Measurements from ENCODE around the gene TTLL11.

Gene TTLL11

GRCh38 chr9:121807823-121808278 is 285.3 kb downstream of the TTLL11 start:
- H3K79me2 ChIP-seq (ENCODE audit: control insufficient read depth, low read length): no peaks in the 10 kb centered on the region
- H3K4me3 ChIP-seq (ENCODE audit: low read length): no peak overlapping the region
- no peaks in the 10 kb centered on the region for H3K9me2 ChIP-seq (replicated peaks; ENCODE audit: control insufficient read depth, low read length)
- no peaks in the 10 kb centered on the region; the same call in 1 of the 2 replicates for H3K27me3 ChIP-seq (ENCODE audit: control insufficient read depth, low read length)
- H3F3A ChIP-seq (ENCODE audit: control insufficient read depth, insufficient read depth): no peaks in the 10 kb centered on the region
- H3K9me3 ChIP-seq (ENCODE audit: control insufficient read depth, insufficient read depth, low read length): no peaks in the 10 kb centered on the region
- no peaks in the 10 kb centered on the region for H3K4me1 ChIP-seq (ENCODE audit: control insufficient read depth, low read length)
- H3K4me2 ChIP-seq (ENCODE audit: low read length): no peak overlapping the region
- H4K20me1 ChIP-seq (ENCODE audit: control insufficient read depth, insufficient read depth, low read depth, low read length): no peaks in the 10 kb centered on the region
- no peak for TF ChIP-seq EZH2phosphoT487 (IDR thresholded peaks at IDR 0.05; ENCODE audit: borderline replicate concordance, low read length)
- H3K27ac ChIP-seq (ENCODE audit: low read depth, low read length): no peak overlapping the region
- H3K36me3 ChIP-seq (ENCODE audit: control insufficient read depth, low read length): no peaks in the 10 kb centered on the region

DNA sequence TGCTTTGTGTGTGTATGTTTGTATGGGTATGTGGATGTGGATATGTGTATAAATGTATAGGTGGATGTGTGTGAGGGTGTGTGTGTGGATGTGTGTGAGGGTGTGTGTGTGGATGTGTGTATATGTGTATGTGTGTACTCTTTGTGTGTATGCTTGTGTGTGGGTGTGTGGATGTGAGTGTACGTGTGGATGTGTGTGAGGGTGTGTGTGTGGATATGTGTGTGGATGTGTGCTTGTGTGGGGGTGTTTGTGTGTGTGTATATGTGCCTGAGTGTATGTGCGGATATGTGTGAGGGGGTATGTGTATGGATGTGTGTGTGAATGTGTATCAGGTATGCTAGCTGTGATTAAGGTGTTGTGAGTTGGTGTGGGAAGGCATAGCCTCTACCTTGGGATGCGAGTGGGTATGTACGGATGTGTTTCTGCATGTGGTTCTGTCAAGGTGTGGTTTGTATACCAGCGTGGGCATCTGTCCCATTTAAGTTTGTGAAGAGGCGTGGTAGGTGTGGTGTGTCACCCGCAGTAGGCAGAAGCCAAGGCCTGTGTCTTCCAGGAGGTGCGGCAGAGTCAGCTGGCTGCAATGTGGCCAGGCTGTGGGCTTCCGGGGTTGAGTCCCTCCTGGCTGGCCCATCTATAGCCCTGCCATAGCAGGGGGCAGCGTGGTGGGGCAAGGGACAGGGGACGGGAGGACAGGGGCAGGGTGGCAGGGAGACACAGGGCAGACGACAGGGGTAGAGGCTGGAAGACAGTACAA is 285.9 kb downstream of the TTLL11 start:
- H3K9me3 ChIP-seq (ENCODE audit: control insufficient read depth, insufficient read depth, low read length): no peaks in the 10 kb centered on the region
- H4K20me1 ChIP-seq (ENCODE audit: control insufficient read depth, insufficient read depth, low read depth, low read length): no peaks in the 10 kb centered on the region
- H3K4me1 ChIP-seq (ENCODE audit: control insufficient read depth, low read length): no peaks in the 10 kb centered on the region
- no peak for TF ChIP-seq CTCF (IDR thresholded peaks at IDR 0.05; ENCODE audit: low read depth, low read length, poor library complexity, severe bottlenecking)
- TF ChIP-seq EZH2phosphoT487 (IDR thresholded peaks at IDR 0.05; ENCODE audit: borderline replicate concordance, low read length): no peak
- H3K79me2 ChIP-seq (ENCODE audit: control insufficient read depth, low read length): no peaks in the 10 kb centered on the region
- no peaks in the 10 kb centered on the region for H3K9me2 ChIP-seq (replicated peaks; ENCODE audit: control insufficient read depth, low read length)
- H3K36me3 ChIP-seq (ENCODE audit: control insufficient read depth, low read length): no peaks in the 10 kb centered on the region
- H3K27me3 ChIP-seq (ENCODE audit: control insufficient read depth, low read length): peaks cover 5% of the 10 kb centered on the region; the same call in 1 of the 2 replicates
- H3K27ac ChIP-seq (ENCODE audit: low read depth, low read length): no peak overlapping the region
- H3F3A ChIP-seq (ENCODE audit: control insufficient read depth, insufficient read depth): no peaks in the 10 kb centered on the region
- H3K4me2 ChIP-seq (ENCODE audit: low read length): no peak overlapping the region
- H3K4me3 ChIP-seq (ENCODE audit: low read length): no peak overlapping the region

- H4K20me1 ChIP-seq (ENCODE audit: control insufficient read depth, insufficient read depth, low read depth, low read length): no peaks in the 10 kb centered on the region
- peaks cover 10% of the 10 kb centered on the region for H3K27me3 ChIP-seq (ENCODE audit: control insufficient read depth, low read length)
- H3K4me2 ChIP-seq (ENCODE audit: low read length): no peak overlapping the region
- no peak overlapping the region for H3K4me3 ChIP-seq (ENCODE audit: low read length)
- no peaks in the 10 kb centered on the region for H3K36me3 ChIP-seq (ENCODE audit: control insufficient read depth, low read length)
- H3K9me3 ChIP-seq (ENCODE audit: control insufficient read depth, insufficient read depth, low read length): no peaks in the 10 kb centered on the region
- H3K9me2 ChIP-seq (replicated peaks; ENCODE audit: control insufficient read depth, low read length): no peaks in the 10 kb centered on the region
- H3K79me2 ChIP-seq (ENCODE audit: control insufficient read depth, low read length): no peaks in the 10 kb centered on the region
- H3K4me1 ChIP-seq (ENCODE audit: control insufficient read depth, low read length): no peaks in the 10 kb centered on the region
- TF ChIP-seq CTCF (IDR thresholded peaks at IDR 0.05; ENCODE audit: low read depth, low read length, poor library complexity, severe bottlenecking) (no peak), EZH2phosphoT487 (IDR thresholded peaks at IDR 0.05; ENCODE audit: borderline replicate concordance, low read length) (no peak)
- H3K27ac ChIP-seq (ENCODE audit: low read depth, low read length): no peak overlapping the region
- no peaks in the 10 kb centered on the region for H3F3A ChIP-seq (ENCODE audit: control insufficient read depth, insufficient read depth)
Measured at GRCh38 chr9:121802753-121803152, 290.4 kb downstream of the TTLL11 start.

- H3K4me2 ChIP-seq (ENCODE audit: low read length): no peak overlapping the region
- no peak overlapping the region for H3K4me3 ChIP-seq (ENCODE audit: low read length)
- H3F3A ChIP-seq (ENCODE audit: control insufficient read depth, insufficient read depth): no peaks in the 10 kb centered on the region
- no peaks in the 10 kb centered on the region for H3K79me2 ChIP-seq (ENCODE audit: control insufficient read depth, low read length)
- H4K20me1 ChIP-seq (ENCODE audit: control insufficient read depth, insufficient read depth, low read depth, low read length): no peaks in the 10 kb centered on the region
- TF ChIP-seq EZH2phosphoT487 (IDR thresholded peaks at IDR 0.05; ENCODE audit: borderline replicate concordance, low read length) (no peak), CTCF (IDR thresholded peaks at IDR 0.05; ENCODE audit: low read depth, low read length, poor library complexity, severe bottlenecking) (no peak)
- no peaks in the 10 kb centered on the region for H3K9me2 ChIP-seq (replicated peaks; ENCODE audit: control insufficient read depth, low read length)
- no peaks in the 10 kb centered on the region for H3K4me1 ChIP-seq (ENCODE audit: control insufficient read depth, low read length)
- no peaks in the 10 kb centered on the region for H3K9me3 ChIP-seq (ENCODE audit: control insufficient read depth, insufficient read depth, low read length)
- H3K36me3 ChIP-seq (ENCODE audit: control insufficient read depth, low read length): no peaks in the 10 kb centered on the region
- peaks cover 10% of the 10 kb centered on the region for H3K27me3 ChIP-seq (ENCODE audit: control insufficient read depth, low read length)
- H3K27ac ChIP-seq (ENCODE audit: low read depth, low read length): no peak overlapping the region
Measured at GRCh38 chr9:121801579-121801978, 291.5 kb downstream of the TTLL11 start.

Measured in DOHH2 (cell line).